GM21360 (cell line): ENCODE measurements around the gene ZBTB3.
"Not testable (repeated sequence)": the region's sequence is repeated elsewhere in the genome, so short reads cannot be mapped to it uniquely, and the experiment has no call there.

Experiments
- ATAC-seq: cut with Tn5 transposase; IDR thresholded peaks from one replicate; pipeline ENCODE4 v1.9.1; 2021; ENCODE audit warnings: mild to moderate bottlenecking, moderate library complexity; ENCODE audit not compliant: unreplicated experiment

The ZBTB3 gene

DNA sequence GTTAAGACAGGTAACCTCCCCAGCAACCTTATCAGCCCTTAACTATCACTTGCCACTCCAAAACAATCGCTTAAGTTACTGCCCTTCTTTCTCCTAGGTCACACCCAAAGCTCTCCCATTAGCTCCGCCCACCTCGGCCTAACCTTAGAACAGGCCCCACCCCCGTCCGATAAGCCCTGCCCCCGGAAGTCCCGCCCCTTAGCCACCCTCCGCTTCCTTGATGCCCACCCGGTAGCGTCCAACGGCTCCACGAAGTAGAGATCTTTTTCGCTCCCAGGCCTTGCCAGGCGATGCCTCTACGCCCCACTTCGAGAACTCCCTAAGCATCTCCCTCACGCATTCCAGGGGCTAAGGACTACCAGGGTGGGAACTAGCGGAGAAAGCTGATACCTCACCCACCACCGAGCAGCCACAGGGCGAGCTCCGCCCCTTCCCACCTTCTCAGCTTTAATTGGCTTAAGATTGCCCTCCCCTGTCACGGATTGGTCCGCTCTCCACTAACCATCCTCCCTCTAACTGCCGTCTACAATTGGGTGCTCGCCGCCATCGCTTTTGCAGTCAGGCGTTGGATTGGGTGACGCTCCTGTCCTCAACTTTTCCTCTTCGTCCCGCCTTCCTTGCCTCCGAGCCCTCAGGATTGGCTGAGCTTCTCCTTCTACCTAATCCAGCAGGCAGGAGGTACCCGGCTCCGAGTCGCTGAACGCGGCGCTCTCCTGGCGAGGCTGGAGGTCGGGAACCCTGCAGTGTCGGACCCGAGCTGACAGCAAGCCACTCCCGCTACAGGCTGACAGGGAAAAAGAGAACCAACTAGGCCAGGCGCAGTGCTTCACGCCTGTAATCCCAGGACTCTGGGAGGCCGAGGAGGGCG is at the start of gene ZBTB3:
TSS of gene ZBTB3 (minus strand) at position 425 of the 868 bp plus-strand sequence. CDS start 496 bp downstream, outside the sequence.
- peak; percentile 92 for ATAC-seq

DNA sequence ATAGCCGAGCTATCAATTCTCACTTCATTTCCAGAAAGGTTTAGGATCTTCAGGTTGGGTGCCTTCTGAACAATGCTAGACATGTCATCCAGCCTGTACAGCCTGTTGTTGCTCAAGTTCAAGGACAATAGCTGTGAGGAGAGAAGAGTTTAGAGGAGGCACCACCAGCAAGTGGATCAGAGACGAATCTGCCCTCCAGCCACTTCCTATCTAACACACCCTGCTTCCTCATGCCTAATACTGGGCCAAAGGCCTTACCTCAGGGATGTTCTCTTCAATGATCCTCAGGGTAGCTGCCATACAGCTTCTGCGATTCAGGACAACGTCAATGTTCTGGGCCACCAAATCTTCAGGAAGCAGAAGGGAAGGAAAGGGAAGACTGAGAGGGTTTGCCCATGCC is 47.1 kb upstream of the ZBTB3 start:
- no peak for ATAC-seq

DNA sequence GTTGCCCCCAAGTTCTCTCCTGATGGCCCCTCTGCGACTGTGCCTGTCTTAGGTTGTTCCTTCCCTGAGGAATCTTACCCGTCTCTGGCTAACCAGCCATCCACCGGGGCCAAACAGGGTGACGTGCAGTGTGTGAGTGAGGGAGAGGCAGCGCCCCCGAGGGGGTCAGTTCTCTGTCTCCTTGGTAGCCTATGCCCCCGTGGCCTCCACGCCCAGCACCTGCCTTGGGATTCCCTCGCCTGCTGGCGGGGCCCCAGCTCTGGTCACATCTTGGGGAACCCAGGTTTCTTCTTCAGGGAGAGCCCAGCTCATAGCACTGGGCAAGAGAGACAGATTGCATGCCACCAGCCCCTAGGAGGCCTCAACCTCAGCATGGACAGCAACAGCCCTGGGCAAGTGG is 45.5 kb upstream of the ZBTB3 start:
- no peak for ATAC-seq

DNA sequence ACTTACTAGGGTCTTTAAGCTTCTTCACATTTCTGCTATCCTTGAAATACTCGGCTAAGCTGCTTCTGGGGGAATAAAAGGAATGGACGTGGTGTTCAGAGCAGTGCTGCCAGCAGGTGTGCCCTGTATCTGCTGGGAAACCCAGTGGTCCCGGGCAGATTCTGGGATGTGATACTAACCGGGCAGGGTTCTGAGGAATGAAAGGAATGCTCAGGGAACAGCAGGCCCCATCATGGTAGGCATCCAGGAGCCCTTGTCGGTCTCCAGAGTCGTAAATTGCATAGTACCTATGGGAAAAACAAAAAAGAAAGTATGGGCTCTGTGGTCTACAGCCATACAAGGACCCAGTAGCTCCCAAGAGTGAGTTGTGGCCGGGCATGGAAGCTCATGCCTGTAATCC is 42.3 kb upstream of the ZBTB3 start:
- ATAC-seq = no peak

DNA sequence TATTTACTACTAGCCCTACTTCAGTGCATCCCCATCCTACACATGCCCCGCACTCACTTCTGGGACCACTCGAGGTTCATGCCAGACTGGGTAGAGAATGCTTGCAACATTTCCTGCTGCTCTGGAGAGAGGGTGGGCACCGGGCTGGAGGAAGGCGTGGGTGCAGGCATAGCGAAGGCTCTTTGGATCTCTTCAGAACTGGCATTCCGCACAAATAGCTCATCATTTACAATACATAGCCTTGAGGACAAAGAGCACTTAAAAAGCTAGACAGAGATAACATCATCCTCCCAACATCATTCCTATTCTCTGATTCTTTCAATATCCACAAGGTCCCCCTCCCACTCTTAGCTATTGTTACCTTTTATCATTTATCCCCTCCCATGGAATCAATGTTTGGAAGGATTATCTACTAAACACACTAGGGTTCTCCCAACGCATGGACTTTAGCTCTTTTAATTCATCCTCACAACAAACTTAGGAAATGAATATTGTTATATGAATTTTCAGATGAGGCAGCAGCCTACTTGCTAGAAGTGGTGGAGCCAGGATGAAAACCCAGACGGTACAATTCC is 40.3 kb upstream of the ZBTB3 start:
- no peak for ATAC-seq

DNA sequence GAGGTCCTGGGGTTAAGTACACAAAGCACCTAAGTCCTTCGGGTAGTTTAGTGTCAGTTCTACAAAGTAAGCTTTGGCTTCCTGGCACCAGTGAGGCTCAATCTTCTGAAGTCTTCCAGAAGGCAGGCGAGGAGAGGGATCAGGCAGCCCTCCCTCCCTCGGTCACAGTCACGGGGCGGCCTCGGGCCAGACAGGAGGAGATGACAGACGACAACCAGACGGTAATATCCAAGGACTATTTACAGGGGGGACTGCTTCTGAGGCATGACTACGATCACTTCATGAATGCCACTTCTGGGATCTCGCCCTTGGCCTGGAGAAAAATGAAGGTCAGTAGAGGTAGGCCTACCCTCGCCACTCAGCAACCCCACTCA is 38.2 kb upstream of the ZBTB3 start:
- ATAC-seq = no peak

DNA sequence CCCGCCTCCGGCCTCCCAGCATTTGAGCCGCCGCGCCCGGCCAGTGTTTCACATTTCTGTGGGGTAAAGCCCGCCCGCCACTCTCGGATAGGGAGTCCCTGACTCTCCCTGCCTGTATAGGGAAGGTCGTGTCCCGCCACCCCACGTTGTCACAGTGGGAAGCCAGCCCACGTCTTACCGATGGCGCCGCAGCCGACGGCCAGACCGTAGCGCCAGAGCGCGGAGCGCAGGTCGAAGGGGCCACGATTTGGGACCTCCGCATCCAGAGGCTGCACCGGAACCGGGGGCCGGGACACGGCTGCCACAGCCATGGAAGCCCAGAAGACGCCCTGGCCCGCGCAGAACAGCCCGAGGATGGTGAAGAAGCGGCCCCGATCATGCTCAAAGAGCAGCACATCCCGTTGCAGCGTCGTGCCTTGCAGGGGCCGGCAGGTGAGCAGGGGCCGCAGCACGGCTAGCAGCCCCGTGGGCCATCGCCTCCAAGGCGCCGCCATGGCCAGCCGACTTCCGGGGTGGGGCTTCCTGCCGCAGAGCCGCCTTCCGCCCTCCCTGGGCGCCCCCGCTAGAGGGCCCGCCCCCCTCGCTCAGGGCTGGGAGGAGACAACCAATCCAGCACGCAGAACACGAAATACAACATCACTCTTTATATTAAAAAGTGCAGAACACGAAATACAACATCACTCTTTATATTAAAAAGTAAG is 37.7 kb upstream of the ZBTB3 start, which contains the start of gene TMEM223:
TSS of gene TMEM223 (minus strand) at position 506 of the 701 bp plus-strand sequence. CDS start at position 494, 12 bp downstream.
- peak; percentile 58 for ATAC-seq

DNA sequence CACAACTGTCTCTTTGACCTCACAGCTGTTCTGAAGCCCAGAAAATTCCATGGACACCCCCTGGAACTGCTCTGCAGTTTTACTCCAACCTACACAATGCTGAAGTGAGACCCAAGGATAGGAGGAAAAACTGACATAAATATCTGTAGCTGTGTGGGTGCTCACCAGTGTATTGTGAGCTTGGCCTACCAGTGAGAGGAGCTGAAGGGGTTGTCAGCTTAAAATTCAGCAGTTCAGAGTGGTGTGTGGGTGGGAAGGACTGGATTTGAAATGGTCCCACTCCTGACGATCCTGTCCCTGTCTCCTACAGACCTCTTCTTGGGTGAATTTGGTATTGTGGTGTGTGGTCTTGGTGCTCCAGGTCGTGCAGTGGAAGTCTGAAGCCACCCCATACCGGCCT is 35.6 kb upstream of the ZBTB3 start:
- ATAC-seq = no peak

DNA sequence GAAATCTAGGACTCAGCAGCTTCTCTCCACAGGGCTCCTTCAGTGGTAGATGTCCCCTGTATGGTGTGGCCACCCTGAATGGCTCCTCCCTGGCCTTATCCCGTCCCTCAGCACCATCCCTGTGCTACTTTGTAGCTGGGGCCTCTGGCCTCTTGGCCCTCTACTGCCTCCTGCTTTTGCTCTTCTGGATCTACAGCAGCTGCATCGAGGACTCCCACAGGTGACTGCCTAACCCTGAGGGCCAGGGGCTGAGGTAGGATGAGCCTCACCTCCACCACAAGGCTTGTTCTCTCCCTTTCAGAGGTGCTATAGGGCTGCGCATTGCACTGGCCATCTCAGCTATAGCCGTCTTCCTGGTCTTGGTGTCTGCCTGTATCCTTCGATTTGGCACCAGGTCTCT is 35.0 kb upstream of the ZBTB3 start:
- no peak for ATAC-seq

DNA sequence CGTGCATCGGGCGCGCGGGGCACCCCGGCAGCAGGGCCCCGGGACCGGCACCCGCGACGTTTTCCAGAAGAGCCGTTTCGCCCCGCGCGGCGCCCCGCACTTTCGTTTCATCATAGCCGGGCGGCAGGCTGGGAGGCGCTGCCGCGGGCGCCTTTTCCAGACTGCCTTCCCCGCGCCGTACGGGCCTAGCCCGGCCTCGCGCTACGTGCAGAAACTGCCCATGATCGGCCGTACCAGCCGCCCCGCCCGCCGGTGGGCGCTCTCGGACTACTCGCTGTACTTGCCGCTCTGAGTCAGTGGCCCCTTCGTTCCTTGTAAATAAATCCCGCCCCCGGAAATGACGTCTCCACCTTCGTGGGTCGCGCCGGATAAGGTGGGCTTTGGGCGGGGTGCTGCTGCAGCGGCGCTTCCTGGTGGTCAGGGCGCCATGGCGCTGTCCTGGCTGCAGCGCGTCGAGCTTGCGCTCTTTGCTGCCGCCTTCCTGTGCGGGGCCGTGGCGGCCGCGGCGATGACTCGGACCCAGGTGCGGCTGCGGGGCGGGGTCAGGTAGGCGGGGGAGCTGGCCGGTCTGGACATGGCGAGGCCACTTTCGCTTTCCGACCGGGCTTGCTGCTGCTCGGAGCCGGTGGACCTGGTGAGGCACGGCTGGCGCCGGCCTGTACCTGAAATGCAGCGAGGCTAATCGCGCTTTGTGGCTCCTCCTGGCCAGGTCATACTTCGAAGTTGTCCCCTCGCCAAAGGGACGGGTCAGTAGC is 33.2 kb upstream of the ZBTB3 start, which contains the start of gene TMEM179B:
TSS of gene TMEM179B (plus strand) at position 398 of the 755 bp plus-strand sequence. CDS start at position 428, 30 bp downstream.
- ATAC-seq = peak; percentile 60

DNA sequence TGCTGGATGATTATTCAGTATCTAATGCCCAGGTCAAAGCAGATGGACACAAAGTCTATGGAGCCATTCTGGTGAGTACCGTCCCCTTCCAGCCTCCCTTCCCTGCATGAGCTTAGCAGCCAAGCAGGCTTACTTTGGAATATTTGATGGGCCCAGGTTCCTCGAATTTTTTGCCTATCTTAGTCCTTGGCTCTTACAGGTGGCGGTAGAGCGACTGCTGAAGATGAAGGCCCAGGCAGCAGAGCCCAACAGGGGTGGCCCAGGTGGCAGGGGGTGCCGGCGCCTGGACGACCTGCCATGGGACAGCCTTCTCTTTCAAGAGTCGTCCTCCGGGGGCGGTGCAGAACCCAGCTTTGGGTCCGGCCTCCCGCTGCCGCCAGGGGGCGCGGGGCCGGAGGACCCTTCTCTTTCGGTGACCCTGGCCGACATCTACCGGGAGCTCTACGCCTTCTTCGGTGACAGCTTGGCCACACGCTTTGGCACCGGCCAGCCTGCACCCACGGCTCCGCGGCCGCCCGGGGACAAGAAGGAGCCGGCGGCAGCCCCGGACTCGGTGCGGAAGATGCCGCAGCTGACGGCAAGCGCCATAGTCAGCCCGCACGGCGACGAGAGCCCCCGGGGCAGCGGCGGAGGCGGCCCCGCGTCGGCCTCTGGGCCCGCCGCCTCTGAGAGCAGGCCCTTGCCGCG is 32.5 kb upstream of the ZBTB3 start:
- ATAC-seq = peak; percentile 58

DNA sequence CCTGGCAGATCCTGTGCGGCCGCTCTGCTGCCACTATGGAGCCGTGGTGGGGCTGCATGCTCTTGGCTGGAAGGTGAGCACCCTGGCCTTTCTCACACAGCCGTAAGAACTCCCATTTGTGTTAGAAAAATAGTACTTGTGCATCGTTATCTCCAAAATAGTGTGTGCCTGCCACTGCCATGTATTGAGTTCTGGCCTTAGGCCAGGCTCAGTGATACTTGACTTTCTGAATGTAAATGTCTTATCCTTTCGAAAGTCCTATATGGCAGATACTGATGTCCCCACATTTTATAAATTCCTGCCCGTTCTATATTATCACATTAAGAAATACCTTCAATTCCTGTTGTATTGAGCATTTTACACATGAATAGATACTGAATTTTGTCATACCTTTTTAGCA is 28.8 kb upstream of the ZBTB3 start:
- no peak for ATAC-seq

DNA sequence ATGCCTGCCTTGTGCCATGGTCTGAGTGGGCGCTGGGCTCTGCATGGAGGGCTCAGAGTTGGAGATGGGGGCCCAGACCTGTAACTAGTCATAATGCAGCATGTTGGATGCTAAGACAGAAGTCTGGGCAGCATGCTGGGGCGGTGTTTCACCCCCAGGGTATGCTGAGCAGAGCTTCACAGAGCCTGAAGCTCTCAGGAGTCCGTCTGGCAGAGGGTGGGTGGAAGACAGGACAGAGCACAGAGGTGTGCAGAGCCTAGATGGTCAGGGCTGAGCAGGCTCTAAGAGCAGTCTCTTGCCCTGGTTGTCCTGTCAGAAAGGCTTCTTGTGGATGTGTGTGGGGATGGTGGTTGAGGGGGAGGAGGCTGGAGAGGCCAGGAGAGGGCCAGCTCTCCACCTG is 24.5 kb upstream of the ZBTB3 start:
- no peak for ATAC-seq

DNA sequence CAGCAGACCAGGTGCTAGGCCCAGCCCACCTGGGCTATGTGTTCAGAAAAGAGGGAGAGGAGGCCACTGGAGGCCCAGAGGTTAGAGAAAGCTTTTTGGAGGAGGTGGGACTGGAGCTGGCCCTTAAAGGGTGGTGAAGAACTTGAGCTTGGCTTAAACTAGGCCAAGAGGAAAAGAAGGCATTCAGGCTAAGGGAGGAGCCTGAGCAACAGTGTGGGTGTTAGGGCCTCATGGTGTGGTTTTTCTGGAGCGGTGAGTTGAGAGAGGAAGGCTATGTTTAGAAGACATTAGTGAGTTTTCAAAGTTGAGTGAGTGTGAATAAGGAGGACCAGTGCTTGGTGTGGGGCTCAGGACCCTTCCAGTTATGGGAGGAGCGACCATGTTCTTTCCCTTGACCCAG is 23.4 kb upstream of the ZBTB3 start:
- ATAC-seq = no peak

DNA sequence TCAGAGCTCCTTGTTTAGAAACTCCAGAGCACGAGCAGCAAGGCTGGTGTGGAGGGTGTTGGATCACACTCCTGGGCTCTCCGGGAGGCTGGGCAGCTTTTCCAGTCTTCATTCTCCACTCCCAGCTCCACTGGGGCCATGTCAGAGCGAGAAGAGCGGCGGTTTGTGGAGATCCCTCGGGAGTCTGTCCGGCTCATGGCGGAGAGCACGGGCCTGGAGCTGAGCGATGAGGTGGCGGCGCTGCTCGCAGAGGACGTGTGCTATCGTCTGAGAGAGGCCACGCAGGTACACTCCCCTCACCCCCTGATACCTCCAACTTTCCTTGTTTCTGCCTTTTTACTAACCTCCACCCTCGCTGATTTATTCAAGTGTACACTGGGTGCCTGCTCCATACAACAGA is 21.7 kb upstream of the ZBTB3 start:
- ATAC-seq = no peak

DNA sequence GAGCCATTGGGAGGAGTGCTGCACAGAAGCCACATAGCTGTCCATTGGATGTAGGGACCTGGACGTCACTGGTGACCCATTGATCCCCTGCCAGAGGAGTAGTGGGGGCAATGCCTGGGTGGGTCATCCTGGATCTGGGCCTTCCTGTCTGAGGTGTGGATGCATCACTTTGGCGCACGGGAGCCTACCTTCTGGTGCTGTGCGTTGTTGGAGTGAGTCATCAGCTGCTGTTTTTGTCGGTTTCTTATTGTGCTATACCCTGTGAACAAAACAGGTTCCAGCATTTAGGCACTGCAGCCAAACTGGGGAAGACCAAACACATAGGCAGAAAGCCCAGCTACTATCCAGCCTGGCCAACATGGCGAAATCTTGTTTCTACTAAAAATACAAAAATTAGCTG is 20.4 kb upstream of the ZBTB3 start:
- ATAC-seq = no peak

DNA sequence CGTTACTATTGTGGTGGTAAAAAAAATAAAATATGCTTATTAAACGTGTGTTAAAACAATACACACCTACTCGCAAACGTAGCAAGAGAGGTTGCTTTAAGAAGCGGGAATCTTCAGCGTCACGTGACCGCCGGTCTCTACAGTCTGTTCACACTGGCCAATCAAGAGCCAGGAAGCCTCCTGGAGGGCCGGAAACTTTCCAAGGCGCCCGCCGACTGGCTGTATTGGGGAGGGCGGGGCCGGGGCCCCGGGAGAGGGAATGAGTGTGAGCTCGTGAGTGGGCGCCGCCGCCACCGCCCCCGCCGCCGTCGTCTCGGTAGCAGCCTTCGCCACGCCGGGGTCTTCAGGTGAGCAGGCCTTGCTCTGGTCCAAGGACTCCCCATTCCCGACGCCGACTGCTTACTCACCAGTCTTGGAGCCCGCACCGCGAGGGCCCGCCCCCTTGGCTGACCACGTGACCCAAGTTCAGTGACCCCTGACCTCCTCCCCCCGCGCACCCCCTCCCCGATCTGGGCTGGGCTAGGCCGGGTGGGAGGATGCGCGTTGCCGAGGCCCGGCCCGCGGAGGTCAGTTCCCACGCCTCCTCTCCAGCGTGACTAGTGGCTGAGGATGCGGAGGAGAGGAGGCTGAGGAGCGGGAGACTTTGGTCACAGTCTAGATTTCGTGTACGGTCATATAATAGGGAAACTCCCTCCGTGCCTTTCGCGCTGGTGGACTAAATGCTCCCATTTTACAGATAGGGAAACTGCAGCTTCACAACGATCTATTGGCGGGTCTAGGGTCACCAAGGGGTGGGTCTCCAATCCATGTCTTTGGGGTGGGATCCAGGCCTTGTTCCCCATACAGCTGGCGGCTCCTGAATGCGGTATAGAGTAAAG is 17.4 kb upstream of the ZBTB3 start, which contains the start of gene TAF6L:
TSS of gene TAF6L (plus strand) at position 253 of the 878 bp plus-strand sequence. CDS start 4,388 bp downstream, outside the sequence.
- ATAC-seq = peak; percentile 58

DNA sequence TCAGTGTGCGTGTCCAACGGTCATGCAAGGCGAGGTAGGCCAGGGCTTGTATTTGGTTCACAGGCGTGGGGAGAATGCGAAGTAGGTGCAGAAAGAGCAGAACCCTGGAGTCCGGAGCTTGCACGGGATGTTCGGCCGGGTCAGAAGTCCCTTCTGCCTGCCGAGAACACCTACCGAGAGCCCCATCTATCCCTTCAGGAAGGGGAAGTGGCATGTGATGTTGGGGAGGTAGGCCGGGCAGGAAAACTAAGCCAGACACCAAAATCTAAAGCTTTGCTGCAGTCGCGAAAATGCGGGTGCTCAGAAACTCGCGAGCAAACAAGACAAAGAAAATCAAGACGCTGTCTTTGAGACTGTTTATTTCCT is 16.8 kb upstream of the ZBTB3 start:
- no peak for ATAC-seq

DNA sequence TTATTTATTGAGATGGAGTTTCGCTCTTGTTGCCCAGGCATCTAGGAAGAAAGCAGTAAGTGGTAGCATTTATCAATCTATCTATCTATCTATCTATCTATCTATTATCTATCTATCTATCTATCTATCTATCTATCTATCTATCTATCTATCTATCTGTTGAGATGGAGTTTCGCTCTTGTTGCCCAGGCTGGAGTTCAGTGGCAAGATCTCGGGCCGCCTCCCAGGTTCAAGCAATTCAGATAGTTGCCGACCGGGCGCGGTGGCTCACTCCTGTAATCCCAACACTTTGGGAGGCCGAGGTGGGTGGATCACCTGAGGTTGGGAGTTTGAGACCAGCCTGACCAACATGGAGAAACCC is 6.9 kb upstream of the ZBTB3 start:
- not testable (repeated sequence) for ATAC-seq
